Uterus (tissue), 2 donors: ENCODE results near the gene PRKAB1.
A peak's percentile ranks its signal among the peaks of the same experiment; 100 is the strongest.

Experiments
- POLR2A ChIP-seq, 2 donors: fragments of 450-650 bp; IDR thresholded peaks; one replicate each; pipeline ENCODE4 v1.6.1; 2016; ENCODE audit warnings: antibody characterized with exemption in 2 of 2, mild to moderate bottlenecking in 1 of 2, moderate library complexity in 1 of 2
- TF ChIP-seq, protein P1 (sequence below), 4 experiments: fragments of 200-600 bp in 2 of 4; fragments of 450-650 bp in 2 of 4; sonication (generic) in 2 of 4; IDR thresholded peaks; one replicate each; pipeline ENCODE4 v1.5.1; 2016 to 2019; ENCODE audit warnings: antibody characterized with exemption in 4 of 4, mild to moderate bottlenecking in 2 of 4, moderate library complexity in 1 of 4

DNA sequence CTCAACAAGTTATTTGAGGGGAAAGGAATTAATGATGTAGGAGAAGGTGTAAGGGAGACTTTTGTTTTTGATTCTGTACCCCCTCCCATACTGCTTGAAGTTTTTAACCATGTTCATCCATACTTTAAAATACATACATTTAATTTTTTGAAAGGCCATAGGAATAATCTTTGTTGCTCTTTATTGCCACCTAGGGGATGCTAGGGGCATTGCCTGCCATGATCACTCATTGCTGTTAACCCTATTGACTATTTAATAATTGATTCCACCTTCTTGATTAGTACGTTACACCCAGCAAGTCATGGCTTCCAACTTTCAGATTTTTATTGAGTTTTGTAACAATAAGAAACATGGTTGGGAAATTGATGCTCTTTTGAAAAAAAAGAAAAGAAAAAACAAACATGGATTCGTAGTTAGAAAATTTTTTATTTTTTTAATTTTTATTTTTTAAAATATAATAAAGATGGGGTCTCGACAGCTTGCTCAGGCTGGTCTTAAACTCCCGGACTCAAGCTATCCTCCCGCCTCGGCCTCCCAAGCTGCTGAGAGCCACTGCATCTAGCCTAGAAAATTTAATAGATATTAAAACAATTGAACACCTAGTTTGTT is 8.5 kb upstream of the PRKAB1 start:
- TF ChIP-seq, protein P1, sequence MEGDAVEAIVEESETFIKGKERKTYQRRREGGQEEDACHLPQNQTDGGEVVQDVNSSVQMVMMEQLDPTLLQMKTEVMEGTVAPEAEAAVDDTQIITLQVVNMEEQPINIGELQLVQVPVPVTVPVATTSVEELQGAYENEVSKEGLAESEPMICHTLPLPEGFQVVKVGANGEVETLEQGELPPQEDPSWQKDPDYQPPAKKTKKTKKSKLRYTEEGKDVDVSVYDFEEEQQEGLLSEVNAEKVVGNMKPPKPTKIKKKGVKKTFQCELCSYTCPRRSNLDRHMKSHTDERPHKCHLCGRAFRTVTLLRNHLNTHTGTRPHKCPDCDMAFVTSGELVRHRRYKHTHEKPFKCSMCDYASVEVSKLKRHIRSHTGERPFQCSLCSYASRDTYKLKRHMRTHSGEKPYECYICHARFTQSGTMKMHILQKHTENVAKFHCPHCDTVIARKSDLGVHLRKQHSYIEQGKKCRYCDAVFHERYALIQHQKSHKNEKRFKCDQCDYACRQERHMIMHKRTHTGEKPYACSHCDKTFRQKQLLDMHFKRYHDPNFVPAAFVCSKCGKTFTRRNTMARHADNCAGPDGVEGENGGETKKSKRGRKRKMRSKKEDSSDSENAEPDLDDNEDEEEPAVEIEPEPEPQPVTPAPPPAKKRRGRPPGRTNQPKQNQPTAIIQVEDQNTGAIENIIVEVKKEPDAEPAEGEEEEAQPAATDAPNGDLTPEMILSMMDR (IDR thresholded peaks at IDR 0.05), result peak; percentile 54 to 77 (median 62)
- TF ChIP-seq POLR2A (IDR thresholded peaks at IDR 0.05), result no peak
